OCI-M2 (cell line): ENCODE results near the gene UQCC2.
A peak's percentile ranks its signal among the peaks of the same experiment; 100 is the strongest.

ENCODE experiments used
- DNase-seq: peaks from one replicate; lab custom pipeline; 2025; ENCODE audit not compliant: unreplicated experiment; lab: John Stamatoyannopoulos, UW

UQCC2 gene

GRCh38 chr6:33711140-33712129 lies at the start of gene UQCC2:
TSS of gene UQCC2 (minus strand) at chr6:33711700. CDS start at chr6:33711686, 14 bp downstream.
- DNase-seq, result peak; percentile 92

- no peak for DNase-seq
Observed at GRCh38 chr6:33759887-33760629, 48.6 kb upstream of the UQCC2 start.

- DNase-seq, result no peak
Observed at GRCh38 chr6:33758815-33759216, 47.3 kb upstream of the UQCC2 start.

- DNase-seq, result no peak
Observed at GRCh38 chr6:33757906-33758305, 46.4 kb upstream of the UQCC2 start.

GRCh38 chr6:33757113-33757512 lies 45.6 kb upstream of the UQCC2 start:
- no peak for DNase-seq

GRCh38 chr6:33756211-33756954 lies 44.9 kb upstream of the UQCC2 start:
- DNase-seq, result no peak

GRCh38 chr6:33755070-33755869 lies 43.8 kb upstream of the UQCC2 start:
- no peak for DNase-seq

GRCh38 chr6:33754222-33754621 lies 42.7 kb upstream of the UQCC2 start:
- no peak for DNase-seq

- DNase-seq, result no peak
Observed at GRCh38 chr6:33752646-33753015, 41.1 kb upstream of the UQCC2 start.

- no peak for DNase-seq
Observed at GRCh38 chr6:33751771-33752645, 40.5 kb upstream of the UQCC2 start.

GRCh38 chr6:33750244-33750991 lies 38.9 kb upstream of the UQCC2 start:
- DNase-seq, result no peak

GRCh38 chr6:33749401-33749800 lies 37.9 kb upstream of the UQCC2 start:
- no peak for DNase-seq

- no peak for DNase-seq
Observed at GRCh38 chr6:33748841-33749240, 37.3 kb upstream of the UQCC2 start.

- DNase-seq, result no peak
Observed at GRCh38 chr6:33747823-33748222, 36.3 kb upstream of the UQCC2 start.

- no peak for DNase-seq
Observed at GRCh38 chr6:33746651-33747100, 35.2 kb upstream of the UQCC2 start, which contains the start of gene IP6K3. TSS of gene IP6K3 (minus strand) at chr6:33746905. CDS start at chr6:33735476, 11,429 bp downstream.

GRCh38 chr6:33746036-33746600 lies 34.6 kb upstream of the UQCC2 start:
- DNase-seq, result no peak

GRCh38 chr6:33745548-33745947 lies 34.0 kb upstream of the UQCC2 start:
- DNase-seq, result no peak

GRCh38 chr6:33744895-33745546 lies 33.5 kb upstream of the UQCC2 start:
- no peak for DNase-seq
